GM18873 (cell line): ENCODE results near the gene C5.

Source experiments
- ATAC-seq: cut with Tn5 transposase; IDR thresholded peaks from one replicate; pipeline ENCODE4 v1.9.1; 2021; ENCODE audit warnings: mild to moderate bottlenecking, moderate library complexity, moderate number of reproducible peaks; ENCODE audit not compliant: unreplicated experiment, low FRiP score

C5 gene

DNA sequence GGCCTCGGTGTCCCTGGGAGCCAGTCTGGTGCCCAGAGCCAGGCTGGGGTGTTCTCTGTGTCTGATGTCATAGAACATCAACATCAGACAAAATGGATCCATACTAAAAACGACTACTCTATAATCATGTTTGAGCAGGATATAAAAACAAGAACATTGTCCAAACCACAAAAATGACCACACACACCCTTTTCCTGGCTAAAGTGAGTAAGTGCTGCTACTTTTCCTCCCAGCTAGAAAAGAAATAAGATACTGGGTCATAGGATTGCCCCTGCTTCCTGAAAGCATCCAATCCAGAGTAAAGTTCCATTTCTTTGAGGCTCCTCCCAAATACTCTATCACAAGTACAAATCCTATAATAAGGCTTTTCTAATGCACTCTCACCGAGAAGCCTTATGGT, 103.8 kb downstream of the C5 start:
- no peak for ATAC-seq

DNA sequence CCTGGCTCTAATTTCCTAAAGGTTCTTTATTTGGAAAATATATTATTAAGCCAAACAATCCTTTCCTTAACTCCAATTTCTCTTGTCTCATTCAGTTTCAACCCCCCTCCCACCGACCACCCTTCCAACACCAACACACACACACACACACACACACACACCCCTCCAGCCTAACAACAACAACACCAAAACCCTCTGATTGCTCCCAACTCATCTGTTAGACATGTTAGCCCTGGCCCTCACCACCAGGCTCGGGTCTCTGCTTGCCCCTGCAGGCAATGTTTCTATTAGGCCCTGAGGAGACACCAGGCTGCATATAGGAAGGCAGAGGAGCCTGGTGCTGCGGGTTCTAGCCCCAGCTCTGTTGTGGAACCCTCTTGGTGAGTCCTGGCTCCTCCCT, 105.1 kb downstream of the C5 start:
- no peak for ATAC-seq

DNA sequence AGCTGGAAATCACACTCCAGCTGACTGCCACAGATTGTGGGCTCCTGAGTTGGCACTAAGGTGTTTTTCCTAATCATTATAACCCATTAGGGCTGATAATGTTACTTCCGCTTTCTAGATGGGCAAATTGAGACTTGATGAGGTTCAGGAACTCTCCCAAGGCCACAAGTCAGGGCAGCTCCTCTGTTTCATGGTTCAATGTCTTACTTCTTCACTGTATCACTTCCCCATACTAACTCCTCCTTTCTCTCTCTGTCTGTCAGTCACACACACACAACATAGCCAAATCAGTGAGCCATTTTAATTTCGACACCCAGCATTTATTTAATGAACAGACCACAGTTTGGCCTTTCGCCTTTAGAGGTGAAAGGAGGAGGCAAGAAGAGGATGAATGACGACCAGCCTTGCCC, 105.6 kb downstream of the C5 start:
- peak; percentile 90 for ATAC-seq

DNA sequence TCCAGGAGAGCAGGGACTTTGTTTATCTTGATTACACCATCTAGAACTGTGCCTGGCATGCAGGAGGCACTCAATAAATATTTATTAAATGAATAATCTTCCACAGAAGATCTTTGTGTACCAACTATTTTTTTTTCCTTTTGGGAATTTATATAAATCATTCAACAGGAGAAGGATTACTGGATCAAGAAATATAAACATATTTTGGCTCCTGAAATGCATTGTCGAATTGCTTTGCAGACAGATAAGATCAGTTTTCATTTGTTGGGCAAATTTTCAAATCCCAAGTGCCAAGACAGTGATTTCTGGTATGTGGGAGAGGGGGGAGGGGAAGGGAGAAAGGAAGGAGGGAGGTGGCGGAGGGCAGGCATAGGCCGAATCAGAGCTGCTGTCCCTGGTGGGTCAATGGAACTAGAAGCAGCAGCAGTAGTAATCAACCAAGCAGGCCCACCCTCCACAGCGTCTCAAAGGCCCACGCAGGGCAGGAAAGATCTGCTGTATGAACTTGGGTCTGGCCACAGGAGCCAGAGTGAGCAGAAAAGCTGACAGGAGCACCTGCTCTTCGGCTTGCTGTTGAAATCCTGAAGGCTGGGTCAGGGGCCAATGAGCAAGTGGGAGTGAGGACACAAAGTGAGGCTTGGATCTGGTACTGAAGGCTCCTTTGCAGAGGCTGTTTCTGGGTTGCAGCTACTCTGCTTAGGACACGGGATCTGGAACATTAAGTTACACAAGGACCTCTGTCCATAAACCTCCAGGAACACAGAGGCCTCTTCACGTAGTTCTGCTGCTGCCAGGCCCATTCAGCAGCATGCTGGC, 107.7 kb downstream of the C5 start:
- ATAC-seq: no peak

DNA sequence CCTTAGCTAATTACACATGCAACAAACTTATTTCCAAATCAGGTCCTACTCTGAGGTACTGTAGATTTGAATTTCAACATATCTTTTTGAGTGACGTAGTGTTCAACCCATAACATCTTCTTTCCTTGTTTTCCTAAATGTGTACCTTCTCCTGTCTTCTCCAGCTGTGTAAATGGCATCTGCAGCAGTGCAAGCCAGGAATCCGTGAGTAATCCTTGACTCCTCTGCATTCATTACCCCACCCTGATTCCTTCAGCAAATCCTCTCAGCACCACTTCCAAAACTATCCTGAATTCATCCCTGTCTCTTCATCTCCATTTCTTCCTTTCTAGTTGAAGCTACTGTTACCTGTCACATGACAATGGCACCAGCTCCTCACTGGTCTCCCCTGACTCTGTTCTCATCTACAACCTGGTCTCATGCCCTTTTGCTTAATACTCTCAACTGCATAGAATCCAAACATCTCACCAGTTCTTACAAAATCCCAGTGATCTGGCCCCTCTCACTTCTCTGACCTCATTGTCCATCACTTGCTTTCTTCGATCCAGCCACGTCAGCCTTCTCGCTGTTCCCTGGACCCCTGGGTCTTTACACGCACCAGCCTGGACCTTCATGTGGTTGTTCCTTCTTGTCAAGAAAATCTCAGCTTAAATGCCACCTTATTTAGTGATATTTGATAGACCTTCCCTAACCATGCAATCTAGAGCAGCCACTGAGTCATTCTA, 108.9 kb downstream of the C5 start:
- no peak for ATAC-seq

DNA sequence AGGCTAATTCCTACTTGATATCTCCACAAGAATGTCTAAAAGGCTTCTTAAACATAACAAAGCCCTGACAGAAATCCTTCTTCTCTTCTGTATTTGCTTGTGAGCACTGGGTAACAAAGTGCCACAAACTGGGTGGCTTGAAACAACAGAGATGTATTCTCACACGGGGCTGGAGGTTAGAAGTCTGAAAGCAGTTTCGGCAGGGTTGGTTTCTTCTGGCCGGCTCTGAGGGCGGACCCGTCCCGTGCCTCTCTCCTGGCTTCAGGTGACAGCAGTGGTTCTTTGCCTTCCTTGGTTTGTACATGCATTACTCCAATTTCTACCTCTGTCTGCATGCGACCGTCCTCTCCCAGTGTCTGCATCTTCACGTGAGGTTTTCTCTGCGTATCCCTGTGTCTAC, 109.5 kb downstream of the C5 start:
- no peak for ATAC-seq

DNA sequence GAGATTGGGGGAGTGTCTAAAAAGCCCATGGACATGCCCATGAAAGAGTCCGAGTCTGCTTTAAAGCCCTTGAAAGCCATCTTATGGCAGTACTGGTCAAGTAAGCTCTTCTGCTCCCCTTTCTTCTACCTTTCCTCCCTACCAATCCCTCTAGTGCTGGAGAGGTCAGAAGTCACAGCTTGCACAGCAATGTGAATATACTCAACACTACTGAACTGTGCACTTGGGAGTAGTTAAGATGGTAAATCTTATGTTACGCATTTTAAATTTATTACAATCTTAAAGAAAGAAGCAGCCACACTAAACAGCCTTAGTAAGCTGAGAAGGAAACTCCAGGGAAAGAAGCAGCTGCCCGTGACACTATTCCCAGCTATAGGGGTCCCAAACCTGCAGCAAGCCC, 111.2 kb downstream of the C5 start:
- no peak for ATAC-seq

DNA sequence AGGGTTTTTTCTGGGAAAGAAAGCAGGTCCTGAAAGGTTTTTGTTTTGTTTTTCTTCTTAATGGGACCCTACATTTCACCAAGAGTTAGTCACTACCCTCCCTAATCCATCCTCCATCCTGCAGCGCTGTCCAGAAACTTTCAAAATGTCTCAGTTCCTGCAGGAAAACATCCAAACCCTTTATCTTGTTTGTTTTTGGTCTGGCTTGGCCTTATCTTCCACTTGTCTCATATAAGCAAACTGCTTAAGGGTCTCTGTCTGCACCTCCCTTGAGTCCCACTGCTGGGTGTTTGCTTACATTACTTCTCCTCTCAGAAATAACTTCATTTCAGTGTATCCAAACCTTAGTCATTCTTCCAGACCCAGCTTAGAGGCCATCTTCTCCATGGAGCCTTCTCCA, 112.5 kb downstream of the C5 start:
- no peak for ATAC-seq

DNA sequence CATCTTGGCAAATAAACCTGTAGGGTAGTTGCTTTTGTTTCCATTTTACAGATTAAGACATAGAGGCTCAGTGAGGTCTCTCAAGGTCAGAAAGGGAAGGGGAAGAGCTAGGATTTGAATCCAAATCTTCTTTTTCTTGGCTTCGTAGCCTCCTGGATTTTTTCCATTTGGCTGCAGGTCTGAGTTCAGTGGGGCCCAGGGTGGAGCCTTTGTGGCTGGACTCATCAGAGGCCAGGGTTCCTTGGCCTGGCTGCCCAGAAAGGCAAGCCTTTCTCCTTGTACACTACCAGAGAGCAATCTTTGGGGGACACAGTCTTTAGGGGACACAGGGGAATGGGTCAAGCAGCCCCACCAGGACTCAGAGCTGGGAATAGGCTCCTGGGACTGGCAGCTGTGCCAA, 112.9 kb downstream of the C5 start:
- no peak for ATAC-seq

DNA sequence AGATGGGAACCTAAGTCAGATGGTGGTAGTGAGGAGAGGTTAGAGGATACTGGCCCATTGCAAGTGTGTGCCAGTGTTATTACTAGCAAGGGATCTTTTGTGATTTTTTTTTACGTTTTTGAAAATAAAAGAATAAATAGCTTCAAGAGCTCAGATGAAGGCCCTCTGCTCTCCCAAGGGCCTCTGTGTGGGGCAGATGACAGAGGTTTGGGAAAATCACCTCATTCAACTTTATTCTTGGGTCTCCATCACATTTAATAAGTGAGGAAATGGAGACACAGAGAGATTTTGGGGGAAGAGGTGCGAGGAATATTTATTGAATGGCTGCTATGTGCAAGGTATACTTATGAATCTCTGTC, 113.3 kb downstream of the C5 start:
- no peak for ATAC-seq

DNA sequence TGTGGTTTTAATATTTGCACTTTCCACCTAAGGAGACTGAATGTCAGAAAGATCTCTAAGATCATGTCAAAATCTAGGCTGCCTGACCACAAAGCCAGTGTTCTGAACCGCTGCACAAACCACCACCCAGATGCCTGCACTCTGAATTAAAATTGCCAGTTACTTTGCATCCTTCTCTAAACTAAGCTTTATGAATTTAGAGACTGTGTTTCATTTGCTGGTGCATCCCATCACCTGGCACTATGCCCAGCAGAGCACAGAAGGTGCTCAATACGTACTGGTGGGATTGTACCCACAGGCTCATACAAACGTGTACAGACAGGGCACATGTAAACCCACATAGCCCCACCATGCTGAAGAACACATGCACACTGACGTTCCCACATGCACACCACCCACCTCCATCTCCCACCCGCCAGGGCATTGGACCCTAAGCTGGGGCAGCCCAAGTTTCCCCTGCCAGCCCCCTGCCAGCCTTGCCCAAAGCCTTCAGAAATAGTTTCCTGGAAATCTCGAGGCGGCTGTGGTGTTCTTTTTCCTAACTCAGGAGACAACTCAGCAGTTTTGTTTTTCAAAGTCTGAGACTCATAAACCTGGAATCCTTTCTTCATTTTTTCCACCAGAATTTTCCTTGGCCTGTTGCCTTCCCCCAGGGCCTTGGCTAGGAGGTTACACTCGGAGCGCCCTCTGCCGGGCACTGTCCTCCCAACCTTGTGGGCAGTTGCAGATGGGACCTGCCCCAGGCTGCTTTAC, 113.9 kb downstream of the C5 start:
- ATAC-seq: peak; percentile 49

DNA sequence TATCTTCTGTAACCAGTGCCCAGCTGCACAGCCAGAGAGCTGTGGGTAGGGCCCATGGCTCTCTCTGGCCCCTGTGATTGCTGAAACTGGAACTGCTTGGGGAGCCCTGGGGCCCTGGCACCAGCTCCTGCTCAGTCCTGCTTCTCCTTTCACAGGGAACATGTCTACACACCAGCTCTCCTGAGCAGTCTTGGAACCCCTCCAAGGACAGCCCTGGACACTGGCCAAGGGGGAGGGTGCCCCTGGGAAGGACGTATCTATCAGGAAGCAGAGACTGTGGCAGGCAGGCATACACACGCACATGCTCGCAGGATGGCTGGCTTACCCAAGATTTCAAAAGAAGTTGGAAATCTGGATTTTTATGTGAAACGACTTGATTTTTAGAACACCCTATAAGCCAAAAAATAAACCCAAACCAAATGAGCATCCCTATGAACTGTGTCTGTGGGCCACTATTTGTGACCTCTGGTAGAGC, 114.7 kb downstream of the C5 start:
- no peak for ATAC-seq

DNA sequence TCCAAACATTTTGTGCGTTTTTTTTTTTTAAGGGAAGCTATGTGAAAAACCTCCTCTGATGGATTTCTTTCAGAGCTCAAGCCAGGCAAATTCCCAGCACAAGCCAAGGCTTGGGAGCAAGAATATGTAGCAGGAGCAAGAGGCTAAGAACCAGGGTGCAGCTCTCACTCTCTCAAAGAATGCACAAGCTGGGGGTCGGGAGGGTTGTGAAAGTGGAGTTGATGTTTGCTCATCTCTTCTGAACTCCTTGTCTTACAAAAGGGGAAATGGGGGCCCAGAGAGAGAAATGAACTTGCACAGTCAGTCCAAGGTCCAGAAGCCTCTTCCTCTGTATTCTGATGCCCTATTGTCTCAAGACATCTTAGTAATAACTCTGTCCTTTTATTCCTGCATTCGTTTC, 115.8 kb downstream of the C5 start:
- no peak for ATAC-seq

DNA sequence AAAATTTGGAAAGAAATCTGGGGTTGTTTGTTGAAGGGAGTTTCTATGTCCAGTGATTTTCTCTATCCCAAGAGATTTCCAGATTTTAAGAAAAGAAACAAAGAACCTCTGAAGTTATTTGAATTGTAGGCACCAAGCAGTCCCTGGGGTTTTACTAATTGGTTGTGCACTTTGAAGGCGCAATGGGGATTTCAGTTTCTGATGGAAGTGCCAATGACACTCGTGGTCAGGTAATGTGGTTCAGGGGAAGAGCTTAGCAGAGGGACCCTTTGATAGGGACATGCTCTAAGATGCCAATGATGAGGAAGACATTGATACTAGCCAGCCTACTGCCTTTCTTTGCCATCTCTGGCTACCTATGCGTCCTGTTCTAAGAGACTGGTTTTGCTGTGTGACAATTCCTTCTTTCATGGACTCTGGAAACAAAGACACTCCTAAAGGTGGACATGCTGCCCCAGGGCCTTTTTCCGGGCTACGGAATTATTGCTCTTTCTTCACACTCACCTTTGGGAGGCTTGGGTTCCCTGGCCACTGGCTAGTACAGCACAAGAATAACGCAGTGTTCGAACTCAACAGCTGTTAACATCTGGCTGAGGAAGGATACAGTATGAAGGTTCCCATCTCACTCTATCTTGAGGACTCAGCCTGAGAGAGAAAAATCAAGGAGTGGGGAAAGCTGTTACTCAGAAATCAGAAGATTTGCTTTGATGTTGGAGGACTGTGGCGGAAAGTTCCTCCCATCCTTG, 116.6 kb downstream of the C5 start:
- no peak for ATAC-seq

DNA sequence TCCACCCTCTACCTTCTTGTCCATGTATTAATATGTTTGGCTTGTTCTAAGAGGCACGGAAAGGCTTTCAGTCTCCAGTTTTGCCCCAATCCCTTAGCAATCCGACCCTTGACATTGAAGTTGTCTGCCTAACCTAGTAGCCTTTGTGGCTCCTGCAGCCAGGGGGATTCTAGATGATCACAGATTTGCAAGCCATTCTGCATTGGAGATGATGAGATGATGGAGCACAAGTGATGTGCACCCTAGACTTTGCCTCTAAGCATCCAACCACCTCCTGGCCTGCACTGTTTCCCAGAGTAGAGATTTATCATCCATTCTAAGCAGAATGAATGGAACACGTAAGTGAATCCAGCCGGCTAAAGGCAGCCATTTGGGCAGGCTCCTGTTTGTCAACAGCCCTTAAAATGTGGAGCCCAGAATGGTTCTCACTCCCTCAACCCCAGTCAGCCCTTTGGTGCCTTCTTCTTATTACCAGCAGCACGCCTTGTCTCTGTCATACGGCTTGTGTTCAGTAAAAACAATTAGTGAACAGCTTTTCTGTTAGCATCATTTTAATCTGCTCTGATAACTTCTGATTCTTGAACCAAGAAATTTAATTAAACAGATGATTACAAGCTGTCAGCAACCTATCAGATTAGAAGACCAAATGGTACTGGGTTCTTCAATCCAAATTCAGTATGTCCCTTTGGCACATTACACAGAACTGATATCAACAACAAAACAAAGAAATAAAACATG, 117.8 kb downstream of the C5 start:
- ATAC-seq: no peak

DNA sequence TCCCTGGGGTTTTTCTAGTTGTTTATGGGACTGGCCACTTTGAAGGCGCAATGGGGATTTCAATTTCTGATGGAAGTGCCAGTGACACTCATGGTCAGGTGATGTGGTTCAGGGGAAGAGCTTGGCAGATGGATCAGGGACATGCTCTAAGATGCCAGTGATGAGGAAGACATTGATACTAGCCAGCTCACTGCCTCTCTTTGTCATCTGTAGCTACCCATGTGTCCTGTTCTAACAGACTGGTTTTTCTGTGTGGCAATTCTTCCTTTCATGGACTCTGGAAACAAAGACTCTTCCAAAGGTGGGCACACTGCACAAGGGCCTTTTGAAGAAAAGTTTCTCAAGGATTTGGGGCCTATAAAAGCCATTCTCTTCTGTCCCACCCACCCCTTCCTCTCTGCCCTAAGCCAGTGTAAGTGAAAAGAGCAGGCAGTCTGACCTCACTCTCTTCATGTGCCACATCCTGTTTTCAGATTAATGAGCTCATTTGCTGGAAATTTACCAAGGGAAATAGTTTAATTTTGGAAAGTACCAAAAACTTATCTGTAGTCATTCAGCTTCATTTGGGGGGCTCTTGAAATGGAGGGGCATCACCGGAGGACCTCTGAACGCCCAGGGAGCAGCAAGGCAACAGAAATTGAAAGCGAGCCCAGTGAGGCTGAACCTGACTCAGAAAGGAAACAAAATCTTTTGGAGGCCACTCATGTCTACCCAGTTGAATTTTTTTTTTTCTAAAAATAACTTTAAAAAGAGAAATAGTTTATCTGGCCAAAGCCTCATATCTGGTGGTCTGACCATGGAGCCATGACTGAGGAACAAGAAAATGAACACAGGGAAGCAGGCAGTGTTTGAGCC, 118.6 kb downstream of the C5 start:
- ATAC-seq: peak; percentile 43

DNA sequence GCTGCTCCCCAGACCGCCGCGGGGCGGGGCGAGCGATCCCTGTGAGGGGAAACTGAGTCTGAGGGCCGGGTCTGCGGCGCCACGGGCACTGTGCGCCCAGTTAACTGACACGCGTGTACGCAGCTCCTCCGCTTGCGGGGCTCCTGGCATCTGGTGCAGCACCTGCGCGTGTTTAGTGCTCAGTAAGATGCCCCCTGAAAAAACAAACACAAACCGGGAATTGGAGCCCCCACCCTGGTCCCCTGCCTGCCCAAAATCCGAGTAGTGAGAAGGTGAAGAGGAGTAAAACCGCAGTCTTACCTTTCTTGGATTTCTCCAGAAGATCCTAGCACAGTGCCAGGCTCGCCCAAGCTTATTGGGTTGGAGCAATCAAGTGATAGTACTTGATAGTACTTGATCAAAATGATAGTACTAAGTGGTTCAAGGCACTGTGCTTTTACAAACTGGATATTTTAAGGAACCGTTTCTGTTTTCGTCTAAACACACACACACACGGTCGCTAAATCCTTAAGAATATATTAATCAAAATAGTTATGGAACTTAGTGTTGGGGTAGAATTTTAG, 120.8 kb downstream of the C5 start:
- no peak for ATAC-seq

DNA sequence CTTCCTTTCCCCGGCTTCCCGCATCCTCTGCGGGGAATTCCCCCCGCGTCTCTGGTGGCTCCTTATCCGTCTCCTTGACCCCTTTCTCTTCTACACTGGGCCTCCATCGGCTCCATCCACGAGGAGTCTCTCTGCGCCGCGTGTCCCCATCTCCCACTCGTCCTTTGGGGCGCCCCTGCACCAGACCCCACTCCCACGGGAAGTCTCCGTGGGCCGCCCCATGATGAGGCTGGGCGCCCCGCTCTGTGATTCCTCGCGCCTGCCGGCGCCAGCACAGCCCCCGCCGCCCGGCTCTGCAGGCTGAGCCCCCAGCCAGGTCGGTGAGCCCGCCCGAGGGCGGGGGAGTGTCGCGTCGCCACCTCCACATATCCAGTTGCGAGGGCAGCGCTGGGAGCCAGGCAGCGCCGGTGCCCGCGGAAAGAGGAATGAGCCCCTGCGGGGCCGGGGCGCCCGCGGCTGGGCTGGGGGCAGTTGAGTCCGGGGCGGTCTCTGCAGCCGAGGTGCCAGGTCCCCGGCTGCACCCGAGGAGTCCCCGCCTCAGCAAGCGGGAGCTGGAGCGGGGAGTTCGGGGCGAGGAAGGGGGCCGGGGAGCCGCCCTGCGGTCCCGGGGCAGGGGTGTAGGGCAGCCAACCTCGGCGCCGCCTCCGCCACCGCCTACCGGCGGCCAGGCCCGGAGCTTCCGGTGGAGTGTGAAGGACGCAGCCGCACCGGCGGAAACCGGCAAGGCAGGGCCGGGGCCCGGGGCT, 121.4 kb downstream of the C5 start:
- ATAC-seq: no peak
